Activated CD8-positive, alpha-beta memory T cell treated with anti-CD3 and anti-CD28 coated beads, Interleukin-2, amount 50 U/mL, for 4 hours (primary cell): ENCODE data around the gene ABCD1.
"Not testable (repeated sequence)": the region's sequence is repeated elsewhere in the genome, so short reads cannot be mapped to it uniquely, and the experiment has no call there.

Source experiments
- DNase-seq: peaks from one replicate; pipeline ENCODE4 v3.0.0-alpha.2; 2020

ABCD1 gene

GRCh38 chrX:153724252-153725038, at the start of gene ABCD1, which contains the start of gene BCAP31:
Gene ABCD1, plus strand, starts transcription at chrX:153724856. Its CDS starts 411 bp downstream, at chrX:153725267.
Gene BCAP31, minus strand, starts transcription at chrX:153724387. Its CDS starts 1,143 bp downstream, at chrX:153723244.
- peak; percentile 87 for DNase-seq

DNA sequence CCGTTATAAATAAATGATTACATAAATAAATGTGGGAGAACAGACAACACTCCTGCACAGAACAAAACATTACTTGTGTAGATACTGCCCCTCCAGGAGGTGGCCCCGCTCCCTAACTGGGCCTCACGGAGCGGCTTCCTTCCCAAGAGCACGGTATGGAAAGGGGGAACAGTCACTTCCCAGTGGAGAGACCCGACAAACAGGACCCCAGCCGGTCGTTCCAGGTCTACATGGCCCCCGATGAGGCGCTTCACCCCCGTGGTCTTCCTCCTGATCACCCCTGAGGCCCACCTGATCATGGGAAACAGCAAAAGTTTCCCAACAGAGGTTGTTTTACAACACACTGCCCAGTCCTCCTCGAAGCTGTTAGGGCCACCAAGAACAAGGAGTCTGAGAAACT, 43.5 kb upstream of the ABCD1 start:
- DNase-seq, result no peak

- not testable (repeated sequence) for DNase-seq
Measured at GRCh38 chrX:153683486-153683885, 41.2 kb upstream of the ABCD1 start.

- peak; percentile 12 for DNase-seq
Measured at GRCh38 chrX:153684467-153685155, 40.0 kb upstream of the ABCD1 start.

DNA sequence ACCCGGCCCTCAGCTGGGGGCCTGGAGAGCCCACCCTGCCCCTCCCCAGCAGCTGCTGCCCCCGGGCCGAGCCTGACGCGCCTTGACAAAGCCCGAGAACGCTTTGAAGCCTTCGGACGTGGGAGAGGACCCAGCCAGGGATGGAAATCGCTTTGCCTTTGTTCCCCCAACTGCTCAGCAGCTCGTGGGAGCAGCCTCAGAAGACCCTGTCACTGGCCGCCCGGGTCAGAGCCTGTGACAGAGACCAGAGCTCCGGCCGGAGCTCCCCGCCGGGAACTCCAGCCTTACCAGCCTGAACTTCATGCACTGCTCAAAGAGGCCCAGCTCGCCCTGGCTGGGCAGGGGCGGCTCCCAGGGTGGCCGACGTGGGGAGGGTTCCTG, 39.5 kb upstream of the ABCD1 start:
- no peak for DNase-seq

DNA sequence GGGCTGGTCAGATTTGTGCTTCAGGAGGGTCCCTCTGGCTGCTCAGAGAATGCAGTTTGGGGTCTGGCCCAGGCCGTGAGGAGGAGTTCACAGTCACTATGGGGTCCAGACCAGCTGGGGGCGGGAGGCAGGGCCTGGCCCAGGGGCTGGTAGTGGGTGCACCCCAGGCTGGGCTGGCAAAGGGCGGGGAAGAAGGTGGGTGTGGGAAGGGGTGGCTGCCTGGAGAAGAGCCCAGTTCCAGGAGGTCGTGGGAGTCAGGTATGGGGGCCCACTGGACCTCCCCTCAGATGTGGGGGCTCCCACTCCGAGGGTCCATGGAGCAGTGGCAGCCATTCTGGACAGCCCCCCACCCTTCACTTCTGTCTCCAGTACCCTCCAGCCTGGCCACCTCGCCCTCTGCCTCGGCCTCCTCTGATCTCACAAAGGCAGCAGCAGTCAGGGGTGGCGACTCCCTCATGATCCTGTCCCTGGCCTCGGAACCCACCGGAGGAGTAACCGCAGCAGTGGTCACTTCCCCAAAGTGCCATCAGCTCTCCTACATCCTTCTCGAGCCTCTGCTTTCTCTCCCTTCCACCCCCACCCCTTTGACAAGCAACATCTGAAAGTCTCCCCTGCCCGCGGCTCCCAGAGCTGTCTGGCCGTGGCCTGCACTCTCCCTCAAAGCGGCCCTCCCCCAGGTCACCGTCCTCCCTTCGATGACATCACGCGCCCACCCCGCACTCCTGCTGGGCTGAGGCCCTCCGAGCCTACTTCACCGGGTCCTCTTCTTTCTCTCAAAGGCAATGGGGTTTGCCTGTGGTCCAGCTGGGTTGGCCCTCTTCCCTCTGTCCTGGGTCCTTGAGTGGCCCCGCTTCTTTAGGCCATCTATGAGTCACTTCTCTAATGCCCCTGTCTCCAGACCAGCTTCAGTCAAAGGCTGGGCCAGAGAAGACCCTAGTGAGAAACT, 38.6 kb upstream of the ABCD1 start:
- DNase-seq, result no peak

- no peak for DNase-seq
Measured at GRCh38 chrX:153686711-153687110, 37.9 kb upstream of the ABCD1 start.

GRCh38 chrX:153687121-153688039, 37.3 kb upstream of the ABCD1 start, which contains the start of gene SLC6A8:
Gene SLC6A8, plus strand, starts transcription at chrX:153687926. Its CDS starts 649 bp downstream, at chrX:153688575.
- DNase-seq, result peak; percentile 40

GRCh38 chrX:153688071-153688470, 36.6 kb upstream of the ABCD1 start:
- DNase-seq, result no peak

GRCh38 chrX:153688506-153688905, 36.1 kb upstream of the ABCD1 start:
- DNase-seq, result no peak

DNA sequence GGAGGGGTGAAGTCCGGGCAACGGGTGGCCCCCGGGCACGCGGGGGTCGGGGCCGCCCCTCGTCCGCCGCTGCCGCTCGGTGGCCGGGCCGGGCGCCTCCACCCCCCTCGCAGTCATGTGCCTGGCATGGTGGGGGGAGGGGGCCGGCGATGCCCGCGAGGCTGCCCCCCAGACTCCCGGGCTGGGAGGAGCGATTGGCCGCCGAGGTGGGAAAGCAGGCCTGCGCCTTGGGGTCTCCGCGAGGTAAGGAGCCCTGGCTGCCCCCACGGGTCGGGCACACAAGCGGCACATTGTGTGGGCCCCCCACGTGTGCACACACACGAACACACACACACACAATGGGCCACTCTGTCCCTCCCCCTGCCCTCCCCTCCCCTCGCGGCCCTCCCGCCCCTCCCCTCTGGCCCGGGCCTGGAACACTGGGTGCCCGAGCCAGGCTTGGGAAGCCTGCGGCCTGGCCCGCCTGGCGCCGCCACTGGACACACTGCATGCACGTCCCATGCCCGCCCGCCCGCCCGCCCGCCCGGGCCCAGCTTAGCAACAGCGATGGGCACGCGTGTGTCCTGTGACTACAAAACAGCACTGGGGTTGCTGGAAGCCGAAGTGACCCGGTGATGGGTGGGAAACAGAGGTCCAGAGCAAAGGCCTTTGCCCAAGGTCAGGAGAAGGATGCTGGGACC, 35.6 kb upstream of the ABCD1 start:
- DNase-seq, result no peak

DNA sequence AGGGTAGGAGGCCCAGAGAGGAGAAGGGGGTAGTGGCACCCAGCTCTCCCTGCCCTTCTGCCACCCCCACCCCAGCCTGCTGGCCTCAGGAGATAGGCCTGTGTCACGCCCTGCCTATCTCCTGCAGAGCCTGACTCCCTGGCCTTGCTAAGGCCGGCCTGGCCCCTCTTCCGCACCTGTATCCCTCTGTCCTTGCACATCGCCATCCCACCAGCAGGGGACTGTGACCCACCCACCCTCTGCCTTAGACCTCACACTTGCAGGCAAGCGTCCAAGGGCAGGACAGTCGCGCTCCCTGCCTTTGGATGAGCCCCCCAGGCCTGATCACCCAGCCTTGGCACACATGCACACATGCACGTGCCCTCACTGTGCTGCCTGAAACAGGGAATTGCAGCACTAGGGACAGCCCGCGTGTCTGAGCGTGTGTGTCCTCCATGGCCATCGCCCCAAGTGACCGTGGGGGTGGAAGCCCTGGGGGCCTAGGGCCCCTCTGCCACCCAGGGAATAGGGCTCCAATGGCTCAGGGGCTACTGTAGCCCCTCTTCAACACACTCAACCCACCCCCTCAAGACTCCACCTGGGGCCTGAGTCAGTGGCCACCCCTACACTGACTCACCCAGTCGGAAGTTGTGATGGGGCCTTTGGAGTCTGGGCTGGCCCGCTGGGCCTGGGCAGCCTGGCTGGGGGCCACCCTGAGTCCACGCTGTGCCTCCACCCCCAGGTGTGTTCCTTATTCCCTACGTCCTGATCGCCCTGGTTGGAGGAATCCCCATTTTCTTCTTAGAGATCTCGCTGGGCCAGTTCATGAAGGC, 34.8 kb upstream of the ABCD1 start:
- no peak for DNase-seq

DNA sequence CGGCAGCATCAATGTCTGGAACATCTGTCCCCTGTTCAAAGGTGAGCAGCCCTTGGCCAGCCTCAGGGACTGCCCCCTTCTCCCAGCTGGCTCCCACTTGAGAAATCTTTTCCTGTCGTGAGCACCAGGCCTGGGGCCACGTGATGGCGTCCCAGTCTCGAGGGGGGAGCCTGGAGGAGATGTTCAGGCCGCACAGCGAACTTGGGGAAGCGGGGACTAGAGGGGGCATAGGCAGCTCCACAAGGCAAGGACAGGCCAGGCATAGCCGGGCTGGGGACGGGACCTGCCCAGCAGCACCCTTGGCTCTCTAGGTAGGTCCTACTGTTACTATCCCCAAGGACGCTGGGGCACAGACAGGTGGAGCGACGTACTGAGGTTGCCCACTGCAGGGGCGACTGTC, 34.2 kb upstream of the ABCD1 start:
- no peak for DNase-seq

GRCh38 chrX:153691032-153691827, 33.4 kb upstream of the ABCD1 start:
- not testable (repeated sequence) for DNase-seq

GRCh38 chrX:153692003-153692402, 32.7 kb upstream of the ABCD1 start:
- no peak for DNase-seq

DNA sequence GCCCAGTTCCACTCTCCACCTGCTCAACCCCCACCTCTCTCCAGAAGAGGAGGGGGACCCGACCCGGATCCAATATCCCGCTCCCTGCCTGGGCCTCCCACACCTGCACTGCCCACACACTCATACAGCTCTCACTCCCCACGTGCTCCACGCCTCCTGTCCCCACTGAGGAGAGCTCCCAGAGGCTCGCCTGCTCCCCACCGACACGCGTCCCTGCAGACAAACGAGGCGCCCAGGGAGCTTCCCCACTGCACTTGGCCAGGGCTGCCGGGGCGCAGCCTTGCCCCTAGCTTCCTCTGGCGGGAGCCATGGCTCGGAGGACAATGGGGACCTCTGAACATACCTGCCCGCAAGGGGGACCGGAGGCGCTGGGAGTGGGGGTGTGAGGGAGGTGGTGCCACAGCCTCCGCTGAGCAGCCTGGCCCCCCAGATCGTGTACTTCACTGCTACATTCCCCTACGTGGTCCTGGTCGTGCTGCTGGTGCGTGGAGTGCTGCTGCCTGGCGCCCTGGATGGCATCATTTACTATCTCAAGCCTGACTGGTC, 32.0 kb upstream of the ABCD1 start:
- DNase-seq, result no peak

- no peak for DNase-seq
Measured at GRCh38 chrX:153693216-153694086, 31.2 kb upstream of the ABCD1 start.

- not testable (repeated sequence) for DNase-seq
Measured at GRCh38 chrX:153694256-153694655, 30.4 kb upstream of the ABCD1 start.
